Loucy (cell line): ENCODE measurements around the gene PODNL1.

Source experiments
- EZH2phosphoT487 ChIP-seq: fragments of 200-600 bp; IDR thresholded peaks from 2 replicates; pipeline ENCODE4 v1.6.1; 2018; ENCODE audit warnings: antibody characterized with exemption, mild to moderate bottlenecking, moderate library complexity, borderline replicate concordance
- TF ChIP-seq, protein P1 (sequence below): fragments of 200-600 bp; sonication (generic); conservative IDR thresholded peaks from 2 replicates; pipeline ENCODE4 v1.5.1; 2014; ENCODE audit warnings: mild to moderate bottlenecking, antibody characterized with exemption, low read length

DNA sequence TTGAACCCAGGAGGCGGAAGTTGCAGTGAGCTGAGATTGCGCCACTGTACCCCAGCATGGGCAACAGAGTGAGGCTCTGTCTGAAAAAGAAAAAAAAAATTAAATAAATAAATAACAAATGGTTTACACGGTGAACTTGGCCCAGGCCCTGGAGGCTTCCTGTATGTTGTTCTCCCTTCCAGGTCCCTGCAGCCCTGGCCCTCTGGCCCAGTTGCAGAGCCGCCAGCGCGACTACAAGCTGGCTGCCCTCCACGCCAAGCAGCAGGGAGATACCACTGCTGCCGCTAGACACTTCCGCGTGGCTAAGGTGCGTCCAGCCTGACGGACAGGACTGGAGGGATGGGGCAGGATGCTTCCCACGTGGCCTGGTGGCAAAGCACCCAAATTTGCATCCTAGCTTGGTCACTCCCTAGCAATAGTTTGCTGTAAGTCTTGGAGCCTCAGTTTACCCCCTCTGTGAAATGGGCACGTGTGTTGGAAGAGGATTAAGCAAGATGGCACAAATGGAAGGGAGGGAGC lies 20.3 kb downstream of the PODNL1 start:
- TF ChIP-seq, protein P1, sequence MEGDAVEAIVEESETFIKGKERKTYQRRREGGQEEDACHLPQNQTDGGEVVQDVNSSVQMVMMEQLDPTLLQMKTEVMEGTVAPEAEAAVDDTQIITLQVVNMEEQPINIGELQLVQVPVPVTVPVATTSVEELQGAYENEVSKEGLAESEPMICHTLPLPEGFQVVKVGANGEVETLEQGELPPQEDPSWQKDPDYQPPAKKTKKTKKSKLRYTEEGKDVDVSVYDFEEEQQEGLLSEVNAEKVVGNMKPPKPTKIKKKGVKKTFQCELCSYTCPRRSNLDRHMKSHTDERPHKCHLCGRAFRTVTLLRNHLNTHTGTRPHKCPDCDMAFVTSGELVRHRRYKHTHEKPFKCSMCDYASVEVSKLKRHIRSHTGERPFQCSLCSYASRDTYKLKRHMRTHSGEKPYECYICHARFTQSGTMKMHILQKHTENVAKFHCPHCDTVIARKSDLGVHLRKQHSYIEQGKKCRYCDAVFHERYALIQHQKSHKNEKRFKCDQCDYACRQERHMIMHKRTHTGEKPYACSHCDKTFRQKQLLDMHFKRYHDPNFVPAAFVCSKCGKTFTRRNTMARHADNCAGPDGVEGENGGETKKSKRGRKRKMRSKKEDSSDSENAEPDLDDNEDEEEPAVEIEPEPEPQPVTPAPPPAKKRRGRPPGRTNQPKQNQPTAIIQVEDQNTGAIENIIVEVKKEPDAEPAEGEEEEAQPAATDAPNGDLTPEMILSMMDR: no peak
- no peak for TF ChIP-seq EZH2phosphoT487
